A549 (cell line): ENCODE data around the gene ELP2.

Source experiments
- CTCF ChIP-seq: fragments of >200 bp; sonication (Bioruptor Twin); formaldehyde crosslinking; IDR thresholded peaks from 3 replicates; pipeline ENCODE4 v1.5.1; 2016
- ELK1 ChIP-seq: fragments of 150-350 bp; IDR thresholded peaks from 2 replicates; pipeline ENCODE4 v1.6.1; 2014; ENCODE audit warnings: low read depth, mild to moderate bottlenecking, low read length
- HOXB13 ChIP-seq: fragments of 250-450 bp; sonication (Bioruptor Pico); IDR thresholded peaks from 2 replicates; pipeline ENCODE4 v1.5.0; 2020; ENCODE audit warnings: low read depth, mild to moderate bottlenecking, moderate library complexity
- POLR2A ChIP-seq: IDR thresholded peaks from 2 replicates; pipeline ENCODE4 v1.6.1; 2012; ENCODE audit warnings: mild to moderate bottlenecking, low read length

GRCh38 chr18:36120297-36120696 lies 9.4 kb upstream of the ELP2 start:
- no peak for TF ChIP-seq CTCF
- no peak for TF ChIP-seq POLR2A
- no peak for TF ChIP-seq ELK1
- no peak for TF ChIP-seq HOXB13 (CRISPR knock-in tag)
